Kidney glomerular epithelial cell (primary cell): ENCODE results near the gene PEAK1.
A peak's percentile ranks its signal among the peaks of the same experiment; 100 is the strongest.
"Not testable (repeated sequence)": the region's sequence is repeated elsewhere in the genome, so short reads cannot be mapped to it uniquely, and the experiment has no call there.

ENCODE experiments used
- DNase-seq: peaks from one replicate; lab custom pipeline; 2025; lab: John Stamatoyannopoulos, UW

The PEAK1 gene

DNA sequence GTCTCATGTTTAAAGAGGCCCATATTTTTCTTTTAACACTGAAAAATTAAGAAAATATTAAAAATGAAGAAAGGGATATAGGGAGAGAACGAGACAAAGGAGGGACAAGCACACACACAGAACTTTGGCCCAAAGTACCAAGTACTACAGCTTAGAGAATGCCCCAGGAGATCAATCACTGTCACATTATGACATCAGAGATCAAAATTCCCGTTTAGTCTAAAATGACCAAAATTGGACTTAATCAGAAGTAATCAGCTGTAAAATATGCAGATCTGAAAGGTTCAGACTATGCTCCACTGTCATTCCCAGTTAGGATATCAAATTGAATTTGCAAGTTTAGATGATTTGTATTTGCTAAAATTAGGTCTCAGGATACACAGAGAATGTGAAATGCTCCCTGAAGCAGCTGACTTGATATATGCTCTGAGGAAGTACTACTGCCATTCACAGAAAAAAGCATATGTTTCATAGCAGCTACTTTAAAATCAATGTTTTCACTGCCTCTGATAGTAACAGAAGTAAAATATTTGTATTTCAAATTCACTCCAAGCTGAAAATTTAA is 123.0 kb downstream of the PEAK1 start:
- no peak for DNase-seq

DNA sequence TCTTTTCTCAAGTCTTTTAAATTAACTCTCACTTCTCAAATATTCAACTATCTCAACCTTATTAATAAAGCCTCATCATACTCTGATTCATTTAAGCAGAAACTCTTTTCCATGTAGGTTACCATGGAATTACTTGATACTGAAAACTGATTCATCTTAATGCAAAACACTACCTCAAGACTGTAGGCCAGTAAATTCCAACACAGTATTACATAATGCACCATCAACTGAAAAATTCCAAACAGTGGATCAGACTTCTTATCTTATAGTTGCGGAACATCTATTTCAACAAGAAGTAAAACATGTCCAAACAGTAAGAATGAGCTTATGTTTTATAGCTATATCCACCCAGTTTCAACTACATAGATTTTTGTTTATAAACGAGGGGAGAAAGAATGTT is 124.5 kb downstream of the PEAK1 start:
- DNase-seq: peak; percentile 14

DNA sequence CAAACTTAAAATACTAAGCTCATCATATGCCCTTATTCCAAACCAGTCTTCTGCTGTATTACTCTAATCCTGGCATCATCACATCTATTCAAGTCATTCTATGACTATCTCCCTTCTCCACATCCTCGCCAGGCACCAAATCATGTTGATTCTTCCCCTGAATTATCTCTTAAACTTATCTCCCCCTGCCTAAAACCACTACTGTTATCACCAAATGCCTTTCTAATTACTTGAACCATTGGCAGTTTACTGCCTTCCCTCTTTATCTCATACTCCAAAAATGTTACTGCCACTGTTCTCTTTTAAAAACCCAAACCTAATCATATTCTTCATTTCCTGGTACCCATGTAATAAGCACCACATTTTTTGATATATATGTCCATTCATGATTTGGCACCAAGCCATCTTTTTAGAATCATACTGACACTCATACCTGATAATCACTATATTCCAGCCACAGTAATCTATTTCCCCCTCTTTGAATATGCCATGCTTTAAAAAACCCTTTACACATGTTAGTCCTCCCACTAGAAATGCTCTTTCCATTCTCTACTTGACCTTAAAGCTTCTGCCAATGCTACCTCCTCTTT is 126.8 kb downstream of the PEAK1 start:
- no peak for DNase-seq

DNA sequence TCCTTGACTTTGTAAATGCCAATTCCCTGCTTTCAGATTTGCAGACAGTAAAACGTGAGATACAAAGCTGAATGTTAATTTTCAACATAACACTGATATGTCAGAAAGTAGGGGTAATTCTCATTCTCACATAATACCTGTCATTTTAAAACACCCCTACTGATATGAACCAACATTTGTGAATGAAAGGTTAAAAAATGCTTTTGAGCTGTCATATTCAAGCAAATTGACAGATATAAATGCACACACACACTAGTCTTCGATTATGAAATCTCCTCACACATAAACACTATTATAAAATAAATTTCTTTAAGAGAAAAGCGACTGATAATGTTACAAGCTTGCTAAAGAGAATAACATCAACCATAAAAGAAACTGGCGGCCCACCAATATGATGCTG is 128.8 kb downstream of the PEAK1 start:
- no peak for DNase-seq

DNA sequence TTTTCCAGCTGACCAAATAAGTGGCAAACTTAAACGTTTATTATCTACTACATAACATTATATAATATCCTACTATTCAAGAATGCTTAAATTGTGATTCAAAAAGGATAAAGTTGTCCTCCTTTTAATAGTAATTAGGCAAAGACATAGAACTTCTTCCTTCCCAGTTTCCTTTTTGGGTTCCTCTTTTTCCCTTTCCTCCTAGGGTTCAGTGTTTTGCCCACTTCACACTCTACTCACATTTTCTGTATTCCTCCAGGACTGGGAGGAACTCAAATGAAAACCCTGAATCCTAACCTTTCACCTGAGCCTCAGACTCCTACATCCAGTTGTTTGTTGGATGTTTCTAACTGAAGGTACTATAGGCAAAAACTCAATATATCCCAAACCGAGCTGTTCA is 132.5 kb downstream of the PEAK1 start:
- no peak for DNase-seq

DNA sequence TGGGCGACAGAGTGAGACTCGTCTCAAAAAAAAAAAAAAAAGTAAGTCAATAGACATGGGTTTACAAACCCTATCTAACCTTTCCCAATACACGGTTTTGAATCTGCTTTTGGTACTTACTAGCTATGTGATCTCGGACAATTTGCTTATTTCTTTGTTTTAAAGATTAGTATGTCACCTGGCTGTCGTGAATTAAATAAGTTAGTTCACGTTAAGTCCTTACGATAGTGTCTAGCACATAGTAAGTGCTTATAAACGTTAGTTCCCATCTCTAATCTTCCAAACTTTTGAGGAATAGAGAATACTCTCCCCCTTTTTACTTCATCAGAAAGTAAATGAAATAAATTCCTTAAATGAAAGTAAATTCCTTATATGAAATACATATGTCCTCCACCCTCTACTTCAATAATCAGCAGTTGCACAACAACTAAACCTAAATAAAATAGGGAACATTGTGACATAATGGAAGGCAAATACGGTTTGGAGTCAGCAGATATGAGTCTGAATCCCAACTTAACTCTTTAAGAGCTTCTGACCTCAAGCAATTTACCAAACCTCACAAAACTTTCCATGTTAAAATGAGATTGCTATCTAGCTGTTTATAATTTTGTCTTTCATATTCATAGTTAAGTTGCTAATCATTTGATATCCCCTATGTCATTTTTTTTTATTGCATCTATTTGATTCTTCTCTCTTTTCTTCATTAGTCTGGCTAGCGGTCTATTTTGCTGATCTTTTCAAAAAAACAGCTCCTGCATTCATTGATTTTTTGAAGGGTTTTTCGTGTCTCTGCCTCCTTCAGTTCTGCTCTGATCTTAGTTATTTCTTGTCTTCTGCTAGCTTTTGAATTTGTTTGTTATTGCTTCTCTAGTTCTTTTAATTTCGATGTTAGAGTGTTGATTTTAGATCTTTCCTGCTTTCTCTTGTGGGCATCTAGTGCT is 134.6 kb downstream of the PEAK1 start:
- DNase-seq: no peak

DNA sequence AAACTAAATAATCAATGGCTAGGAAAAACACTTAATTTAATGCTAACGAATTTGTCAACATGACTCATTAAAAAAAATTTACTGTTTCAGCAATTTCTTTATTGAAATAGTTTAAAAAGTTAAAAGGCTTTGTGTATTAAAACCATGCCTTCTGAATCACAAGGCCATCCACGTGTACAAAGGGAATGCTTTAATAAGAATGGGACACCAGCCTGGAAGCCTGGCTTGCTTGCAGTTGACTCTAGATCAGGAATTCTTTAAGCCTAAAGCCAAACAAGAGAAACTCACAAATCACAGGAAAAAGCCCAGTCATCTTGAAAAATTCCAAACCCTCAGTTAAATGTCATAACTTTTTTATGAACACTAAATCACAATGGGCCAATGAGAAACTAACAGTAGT is 137.6 kb downstream of the PEAK1 start:
- no peak for DNase-seq

DNA sequence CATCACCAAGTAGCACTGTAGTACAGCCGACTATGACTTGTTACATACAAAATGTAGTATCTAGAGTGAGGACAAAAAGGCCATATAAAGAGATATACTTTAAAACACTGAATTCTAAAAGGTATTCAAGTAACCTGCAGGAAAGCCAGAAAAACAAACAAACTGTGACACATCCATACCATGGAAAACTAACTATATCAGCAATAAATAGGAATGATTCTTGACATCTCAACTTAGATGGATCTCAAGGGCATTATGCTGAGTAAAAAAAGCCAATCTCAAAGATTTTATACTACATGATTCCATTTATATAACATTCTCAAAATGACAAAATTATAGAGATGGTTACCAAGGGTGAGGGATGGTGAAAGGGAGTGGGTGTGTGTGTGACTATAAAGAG is 143.0 kb downstream of the PEAK1 start:
- DNase-seq: no peak

DNA sequence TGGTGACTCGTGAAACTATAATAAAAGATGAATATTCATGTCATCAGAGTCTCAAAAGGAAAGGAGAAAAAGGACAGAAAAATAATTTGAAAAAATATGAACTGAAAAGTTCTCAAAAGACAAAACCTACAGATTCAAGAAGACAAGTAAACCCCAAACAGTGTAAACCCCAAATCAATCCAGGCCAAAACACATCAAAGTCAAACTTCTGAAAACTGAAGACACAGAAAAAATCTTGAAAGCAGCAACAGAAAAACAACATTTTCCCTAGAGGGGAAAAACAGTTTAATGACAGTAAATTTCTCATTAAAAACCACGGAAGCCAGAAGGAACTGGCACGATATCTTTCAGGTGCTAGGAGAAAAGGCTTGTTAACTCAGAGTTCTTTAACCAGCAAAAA is 143.8 kb downstream of the PEAK1 start:
- no peak for DNase-seq

DNA sequence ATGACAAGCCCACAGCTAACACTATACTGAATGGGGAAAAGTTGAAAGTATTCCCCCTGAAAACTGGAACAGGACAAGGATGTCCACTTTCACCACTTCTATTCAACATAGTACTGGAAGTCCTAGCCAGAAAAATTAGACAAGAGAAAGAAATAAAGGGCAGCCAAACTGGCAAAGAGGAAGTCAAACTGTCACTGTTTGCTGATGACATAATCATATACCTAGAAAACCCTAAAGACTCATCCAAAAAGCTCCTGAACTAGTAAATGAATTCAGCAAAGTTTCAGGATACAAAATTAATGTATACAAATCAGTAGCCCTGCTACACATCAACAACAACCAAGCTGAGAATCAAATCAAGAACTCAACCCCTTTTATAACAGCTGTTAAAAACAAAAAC is 146.8 kb downstream of the PEAK1 start:
- DNase-seq: not testable (repeated sequence)

DNA sequence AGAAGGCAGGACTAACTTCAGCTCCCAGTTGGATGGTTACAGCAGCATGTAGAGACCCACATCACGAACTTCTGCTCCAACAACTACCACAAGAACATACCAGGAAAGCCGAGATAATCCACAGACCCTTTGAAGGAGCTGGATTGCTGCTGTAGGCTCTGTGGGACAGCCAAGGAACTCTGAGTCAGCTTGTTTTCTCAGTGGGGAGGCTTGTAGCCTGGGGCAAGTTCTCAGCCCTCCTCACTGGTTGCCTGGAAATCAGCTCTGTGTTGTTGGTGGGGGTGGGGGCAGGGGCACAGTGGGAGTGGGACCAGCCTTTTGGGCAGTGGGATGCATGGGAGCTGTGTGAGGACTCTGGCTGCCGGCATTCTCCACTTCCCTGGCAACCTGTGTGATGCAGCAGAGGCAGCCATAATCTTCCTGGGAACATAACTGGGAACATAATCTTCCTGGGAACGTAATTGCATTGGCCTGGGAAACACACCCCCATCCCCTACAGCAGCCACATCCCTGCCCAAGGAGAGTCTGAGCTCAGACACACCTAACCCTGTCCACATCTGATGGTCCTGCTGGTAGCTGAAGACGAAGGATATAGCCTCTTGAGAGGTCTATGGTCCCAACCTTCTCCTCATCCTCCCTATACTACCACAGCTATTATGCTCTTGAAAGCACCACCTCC is 153.1 kb downstream of the PEAK1 start:
- no peak for DNase-seq

DNA sequence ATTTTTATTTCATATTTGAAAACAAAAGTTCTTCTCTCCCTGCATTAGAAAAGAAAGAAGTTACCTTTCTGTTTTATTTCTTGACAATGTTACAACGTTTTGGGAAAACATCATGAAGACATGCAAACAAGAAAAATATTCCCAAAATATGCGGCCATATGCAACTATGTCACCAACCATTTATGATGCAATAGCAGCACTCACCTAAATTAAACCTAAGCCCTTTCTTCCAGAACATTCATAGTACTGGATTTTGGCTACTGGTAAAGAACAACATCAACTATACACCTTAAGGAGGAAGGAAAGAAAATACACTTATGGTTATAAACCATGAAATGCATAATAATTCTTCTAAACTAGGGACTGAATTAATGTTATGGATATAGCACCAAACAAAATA is 164.5 kb downstream of the PEAK1 start:
- DNase-seq: no peak

DNA sequence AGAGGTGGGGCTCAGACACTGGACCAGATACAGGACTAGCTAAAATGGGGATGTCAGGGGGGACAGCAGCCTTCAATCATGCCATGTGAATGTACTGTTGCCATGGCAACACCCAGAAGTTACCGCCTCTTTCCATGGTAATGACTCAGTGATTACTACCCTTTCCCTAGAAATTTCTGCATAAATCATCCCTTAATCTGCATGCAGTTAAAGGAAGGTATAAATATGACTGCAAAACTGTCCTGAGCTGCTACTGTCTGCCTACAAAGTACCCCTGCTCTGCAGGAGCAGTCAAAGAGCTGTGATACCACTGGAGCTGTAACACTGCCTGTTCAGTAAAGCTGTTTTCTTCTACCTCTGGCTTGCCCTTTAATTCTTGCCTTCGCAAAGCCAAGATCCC is 168.2 kb downstream of the PEAK1 start:
- no peak for DNase-seq

DNA sequence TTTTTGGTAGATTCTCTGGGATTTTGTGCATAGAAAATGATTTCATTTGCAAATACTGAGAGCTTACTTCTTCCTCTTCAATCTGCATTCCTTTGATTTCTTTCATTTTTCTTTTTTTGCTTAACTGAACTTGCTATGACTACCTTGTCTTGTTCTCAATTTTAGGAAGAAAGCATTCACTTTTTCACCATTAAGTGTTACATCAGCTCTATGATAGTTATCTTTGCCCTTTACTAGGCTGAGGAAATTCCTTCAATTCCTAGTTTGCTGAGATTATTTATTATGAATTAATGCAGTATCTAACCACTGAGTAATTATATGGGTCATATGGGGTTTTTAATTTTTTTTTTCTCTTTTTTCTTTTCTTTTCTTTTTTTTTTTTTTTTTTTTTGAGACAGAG is 172.8 kb downstream of the PEAK1 start:
- DNase-seq: no peak

DNA sequence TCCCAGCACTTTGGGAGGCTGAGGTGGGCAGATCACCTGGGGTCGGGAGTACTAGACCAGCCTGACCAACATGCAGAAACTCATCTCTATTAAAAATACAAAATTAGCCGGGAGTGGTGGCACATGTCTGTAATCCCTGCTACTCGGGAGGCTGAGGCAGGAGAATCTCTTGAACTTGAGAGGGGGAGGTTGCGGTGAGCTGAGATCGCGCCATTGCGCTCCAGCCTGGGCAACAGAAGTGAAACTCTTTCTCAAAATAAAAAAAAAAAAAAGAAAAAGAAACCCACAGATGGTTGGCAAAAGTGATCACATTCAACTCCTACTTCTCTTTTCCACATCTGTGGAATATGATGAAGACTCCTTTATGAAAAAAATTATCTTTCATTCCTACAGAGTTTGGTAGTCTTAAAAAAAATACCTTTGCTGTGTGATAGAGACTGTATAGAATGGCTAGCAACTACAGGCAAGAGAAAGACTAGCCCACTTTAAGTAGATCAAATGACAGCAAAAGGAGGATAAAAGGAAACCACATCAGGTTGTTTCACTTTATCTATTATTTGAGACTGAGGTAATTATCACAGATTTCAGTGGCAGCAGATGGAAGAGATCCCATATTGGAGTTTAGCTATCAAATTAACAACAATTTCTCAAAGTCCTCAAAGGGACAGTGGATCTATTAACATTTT is 176.0 kb downstream of the PEAK1 start:
- no peak for DNase-seq

DNA sequence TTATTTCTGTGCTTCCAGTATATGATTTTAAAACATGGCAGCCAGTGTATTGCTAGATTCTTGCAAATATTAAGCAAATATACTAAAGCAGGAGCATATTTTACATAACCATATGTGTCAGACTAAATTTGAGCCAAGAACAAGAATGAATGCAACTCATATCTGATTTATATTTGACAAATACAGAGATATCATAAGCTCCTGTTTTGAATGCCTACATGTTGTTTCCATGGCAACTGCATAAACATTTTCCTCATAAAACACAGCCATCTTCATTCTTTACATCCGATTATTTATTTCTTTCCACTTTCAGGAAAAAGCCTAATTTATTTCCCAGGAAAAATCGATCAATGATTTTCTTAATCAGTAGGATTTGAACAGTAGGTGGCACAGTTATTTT is 176.8 kb downstream of the PEAK1 start:
- no peak for DNase-seq

DNA sequence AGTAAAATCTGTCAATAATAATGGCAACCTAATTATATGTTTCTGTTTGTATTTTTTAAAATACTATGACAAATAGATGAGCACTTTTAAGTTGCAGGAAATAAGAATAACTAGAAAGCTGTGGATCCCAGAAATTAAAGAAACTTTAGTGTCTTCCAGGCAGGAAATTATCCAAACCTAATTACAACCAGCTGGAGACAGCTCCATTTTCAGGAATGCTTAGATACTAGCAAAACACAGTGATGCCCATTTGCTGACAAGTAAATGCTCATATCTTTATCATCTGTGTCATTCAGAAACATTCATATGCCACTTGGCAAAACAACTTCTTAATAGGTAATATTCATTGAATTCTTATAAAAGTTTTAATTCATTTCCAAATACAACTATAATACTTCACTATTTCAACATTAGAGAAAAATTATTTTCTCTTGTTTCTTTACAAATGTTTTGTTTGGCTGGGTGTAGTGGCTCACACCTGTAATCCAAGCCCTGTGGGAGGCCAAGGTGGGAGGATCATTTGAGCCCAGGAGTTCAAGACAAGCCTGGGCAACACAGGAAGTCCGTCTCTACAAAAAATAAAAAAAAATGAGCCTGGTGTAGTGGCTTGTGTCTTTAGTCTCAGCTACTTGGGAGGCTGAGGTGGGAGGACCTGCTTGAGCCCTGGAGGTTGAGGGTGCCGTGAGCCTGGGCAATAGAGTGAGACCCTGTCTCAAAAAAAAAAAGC is 179.9 kb downstream of the PEAK1 start:
- DNase-seq: no peak

DNA sequence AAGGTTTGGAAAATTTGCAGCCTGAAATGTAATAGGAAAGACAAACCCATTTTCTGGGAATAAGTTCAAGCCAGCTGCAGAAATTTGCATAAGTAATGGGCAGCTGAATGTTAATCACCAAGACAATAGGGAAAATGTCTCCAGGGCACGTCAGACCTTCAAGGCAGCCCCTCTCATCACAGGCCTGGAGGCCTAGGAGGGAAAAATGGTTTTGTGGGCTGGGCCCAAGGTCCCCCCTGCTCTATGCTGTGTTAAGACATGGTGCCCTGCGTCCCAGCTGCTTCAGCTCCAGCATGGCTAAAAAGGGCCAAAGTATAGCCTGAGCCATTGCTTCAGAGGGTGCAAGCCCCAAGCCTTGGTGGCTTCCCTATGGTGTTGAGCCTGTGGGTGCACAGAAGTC is 184.3 kb downstream of the PEAK1 start:
- DNase-seq: no peak

DNA sequence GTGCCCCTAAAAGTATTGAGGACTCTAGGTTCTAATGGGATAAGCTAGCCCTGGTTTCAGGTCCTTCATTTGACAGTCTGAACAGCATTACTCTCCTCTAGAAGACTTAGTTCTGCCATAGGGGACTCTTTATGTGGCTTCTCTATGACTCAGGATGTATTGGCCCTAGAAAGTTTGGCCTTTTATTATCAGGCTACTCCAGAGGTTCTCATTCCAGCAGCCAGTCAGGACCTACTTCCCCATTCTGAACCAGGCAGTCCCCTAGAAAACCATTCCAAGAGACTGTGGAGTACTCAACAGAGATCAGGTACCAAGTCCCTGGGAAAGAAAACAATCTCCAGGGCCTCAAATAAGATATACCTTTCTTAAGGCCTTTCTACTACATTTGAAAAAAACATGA is 191.1 kb downstream of the PEAK1 start:
- DNase-seq: no peak

DNA sequence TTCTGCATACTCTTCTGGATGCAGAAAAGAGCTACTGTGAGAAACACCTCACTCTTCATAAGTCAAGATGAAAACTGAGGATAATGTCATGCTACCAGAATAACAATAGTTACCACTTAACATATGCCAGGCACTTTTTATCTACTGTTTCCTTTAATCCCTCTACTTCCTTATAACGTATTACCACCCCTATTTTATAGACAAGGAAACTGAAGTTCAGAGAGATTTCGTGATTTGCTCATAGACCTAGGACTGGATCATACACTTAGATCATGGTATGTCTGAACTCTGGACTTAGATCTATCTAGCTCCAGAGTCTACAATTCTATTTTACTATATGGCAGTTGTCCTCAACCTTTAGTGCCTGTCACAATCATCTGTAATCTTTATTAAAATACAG is 193.3 kb downstream of the PEAK1 start:
- no peak for DNase-seq

DNA sequence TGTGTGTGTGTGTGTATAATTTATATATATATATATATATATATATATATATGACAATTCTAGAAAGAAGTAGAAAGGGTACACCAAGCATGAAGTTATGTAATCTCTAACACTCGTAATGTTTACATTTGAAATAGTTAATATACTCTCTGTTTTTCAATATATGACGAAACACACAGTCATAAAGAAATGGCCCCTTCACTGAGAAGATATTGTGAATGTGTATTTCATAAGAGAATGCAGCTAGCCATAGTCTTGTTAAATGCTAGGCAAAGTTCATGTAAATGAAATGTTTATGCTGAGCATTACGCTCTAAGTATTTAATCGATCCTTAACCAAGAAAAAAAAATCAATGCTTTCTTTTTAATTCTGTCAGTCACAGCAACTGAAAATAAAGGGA is 194.3 kb downstream of the PEAK1 start:
- no peak for DNase-seq

DNA sequence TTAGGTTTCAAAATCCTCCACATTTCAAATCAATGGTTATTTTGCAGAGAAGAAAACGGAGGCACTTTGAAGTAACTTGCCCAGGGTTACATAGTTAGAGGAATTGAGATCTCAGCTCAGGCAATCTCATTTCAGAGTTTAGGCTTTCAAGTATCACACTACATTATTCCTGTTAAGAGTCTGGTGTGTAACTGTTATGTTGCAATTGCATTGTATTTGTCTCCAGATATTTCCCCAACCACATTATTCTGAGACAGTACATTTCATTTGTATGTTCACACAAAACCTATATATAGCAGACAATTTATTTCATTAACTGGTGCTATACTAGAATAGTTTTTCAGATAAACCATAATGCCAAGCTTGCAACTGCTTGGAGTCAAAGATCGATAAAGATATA is 194.8 kb downstream of the PEAK1 start:
- no peak for DNase-seq
